Choroid plexus epithelial cell (primary cell): ENCODE data around the gene DDX46.

ENCODE experiments used
- DNase-seq: peaks from one replicate; pipeline ENCODE4 v3.0.0-alpha.2; 2010; ENCODE audit warnings: low read depth
- H3K4me3 ChIP-seq: 2 replicates; pipeline ENCODE4 v1.5.1; 2011; ENCODE audit warnings: low read depth, mild to moderate bottlenecking, control low read depth, low read length, moderate library complexity
- TF ChIP-seq, protein P1 (sequence below): conservative IDR thresholded peaks from 2 replicates; pipeline ENCODE4 v1.5.1; 2011; ENCODE audit warnings: low read depth, mild to moderate bottlenecking, control low read depth, inconsistent platforms, low read length, moderate library complexity

Gene DDX46

DNA sequence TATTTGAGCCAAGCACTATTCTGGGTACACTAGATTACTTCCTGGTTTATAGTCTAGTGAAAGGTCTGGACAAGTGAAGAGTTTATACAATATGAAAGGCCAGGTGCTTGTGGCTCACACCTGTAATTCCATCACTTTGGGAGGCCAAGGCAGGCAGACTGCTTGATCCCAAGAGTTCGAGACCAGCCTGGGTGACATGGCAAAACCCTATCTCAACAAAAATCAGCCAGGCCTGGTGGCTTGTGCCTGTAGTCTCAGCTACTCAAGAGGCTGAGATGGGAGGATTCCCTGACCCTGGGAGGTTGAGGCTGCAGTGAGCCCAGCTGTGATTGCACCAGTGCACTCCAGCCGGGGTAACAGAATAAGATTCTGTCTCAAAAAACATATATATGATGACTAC is 106.1 kb downstream of the DDX46 start:
- H3K4me3 ChIP-seq = no peak overlapping the region
- no peak for DNase-seq
- TF ChIP-seq, protein P1, sequence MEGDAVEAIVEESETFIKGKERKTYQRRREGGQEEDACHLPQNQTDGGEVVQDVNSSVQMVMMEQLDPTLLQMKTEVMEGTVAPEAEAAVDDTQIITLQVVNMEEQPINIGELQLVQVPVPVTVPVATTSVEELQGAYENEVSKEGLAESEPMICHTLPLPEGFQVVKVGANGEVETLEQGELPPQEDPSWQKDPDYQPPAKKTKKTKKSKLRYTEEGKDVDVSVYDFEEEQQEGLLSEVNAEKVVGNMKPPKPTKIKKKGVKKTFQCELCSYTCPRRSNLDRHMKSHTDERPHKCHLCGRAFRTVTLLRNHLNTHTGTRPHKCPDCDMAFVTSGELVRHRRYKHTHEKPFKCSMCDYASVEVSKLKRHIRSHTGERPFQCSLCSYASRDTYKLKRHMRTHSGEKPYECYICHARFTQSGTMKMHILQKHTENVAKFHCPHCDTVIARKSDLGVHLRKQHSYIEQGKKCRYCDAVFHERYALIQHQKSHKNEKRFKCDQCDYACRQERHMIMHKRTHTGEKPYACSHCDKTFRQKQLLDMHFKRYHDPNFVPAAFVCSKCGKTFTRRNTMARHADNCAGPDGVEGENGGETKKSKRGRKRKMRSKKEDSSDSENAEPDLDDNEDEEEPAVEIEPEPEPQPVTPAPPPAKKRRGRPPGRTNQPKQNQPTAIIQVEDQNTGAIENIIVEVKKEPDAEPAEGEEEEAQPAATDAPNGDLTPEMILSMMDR = no peak

DNA sequence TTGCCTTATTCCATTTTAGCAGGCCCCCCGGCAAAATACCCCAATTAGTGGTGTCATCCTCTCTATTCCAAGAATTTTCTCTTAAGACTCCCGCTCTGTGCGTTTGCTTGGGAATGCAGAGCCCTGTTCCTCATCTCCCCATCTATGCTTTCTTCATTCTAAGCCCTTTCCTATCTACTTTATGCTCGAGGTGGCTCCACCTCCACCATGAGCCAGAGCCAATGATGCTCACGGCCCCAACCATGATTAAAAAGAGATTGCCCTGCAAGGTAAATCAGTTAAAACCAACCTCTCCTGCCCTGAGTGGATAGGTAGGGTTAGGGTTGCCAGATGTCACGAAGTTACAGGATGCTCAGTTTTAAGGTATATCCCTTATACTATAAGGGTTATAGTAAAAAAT is 114.9 kb downstream of the DDX46 start:
- H3K4me3 ChIP-seq = no peak overlapping the region
- TF ChIP-seq, protein P1 = no peak
- DNase-seq = no peak

DNA sequence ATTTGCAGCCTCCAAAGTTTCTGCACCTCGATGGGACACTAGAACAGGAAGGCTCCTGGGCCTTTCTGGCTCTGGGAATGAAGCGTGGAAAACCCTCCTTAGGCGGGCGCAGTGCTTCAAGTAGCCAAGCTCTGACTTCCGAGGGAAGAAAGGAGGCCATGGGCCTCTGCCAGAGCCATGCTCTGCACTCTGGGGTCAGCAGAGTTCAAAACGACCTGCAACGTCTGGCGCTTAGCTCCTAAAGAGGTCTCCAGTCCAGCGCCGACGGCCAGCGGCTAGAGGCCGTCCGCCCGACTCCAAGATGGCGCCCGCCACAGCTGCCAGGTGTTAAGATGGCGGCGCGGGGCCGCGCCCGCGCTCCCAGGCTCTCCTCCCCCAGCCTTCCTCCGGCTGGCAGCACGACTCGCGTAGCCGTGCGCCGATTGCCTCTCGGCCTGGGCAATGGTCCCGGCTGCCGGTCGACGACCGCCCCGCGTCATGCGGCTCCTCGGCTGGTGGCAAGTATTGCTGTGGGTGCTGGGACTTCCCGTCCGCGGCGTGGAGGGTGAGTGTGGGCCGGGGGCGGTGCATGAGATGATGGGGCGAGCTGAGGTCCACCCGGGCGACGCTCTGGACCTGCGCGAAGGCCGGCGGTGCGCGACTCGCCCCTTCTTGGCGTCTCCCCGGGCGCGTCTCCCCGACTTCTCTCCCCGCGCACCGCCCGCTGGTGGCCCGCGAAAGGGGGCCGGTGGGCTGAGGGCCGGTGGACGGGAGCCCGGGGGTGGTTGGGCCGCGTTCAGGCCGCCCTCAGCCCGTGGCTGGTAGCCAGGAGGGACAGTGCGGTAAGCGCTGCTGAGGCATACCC is 115.6 kb downstream of the DDX46 start, which contains the start of gene TXNDC15:
TXNDC15 (plus strand) TSS at position 385 of the 844 bp plus-strand sequence; CDS start at position 442, 57 bp downstream.
- peak; percentile 90 for DNase-seq
- TF ChIP-seq, protein P1 = no peak
- H3K4me3 ChIP-seq = peak within 1 kb of the TSS; percentile 99

DNA sequence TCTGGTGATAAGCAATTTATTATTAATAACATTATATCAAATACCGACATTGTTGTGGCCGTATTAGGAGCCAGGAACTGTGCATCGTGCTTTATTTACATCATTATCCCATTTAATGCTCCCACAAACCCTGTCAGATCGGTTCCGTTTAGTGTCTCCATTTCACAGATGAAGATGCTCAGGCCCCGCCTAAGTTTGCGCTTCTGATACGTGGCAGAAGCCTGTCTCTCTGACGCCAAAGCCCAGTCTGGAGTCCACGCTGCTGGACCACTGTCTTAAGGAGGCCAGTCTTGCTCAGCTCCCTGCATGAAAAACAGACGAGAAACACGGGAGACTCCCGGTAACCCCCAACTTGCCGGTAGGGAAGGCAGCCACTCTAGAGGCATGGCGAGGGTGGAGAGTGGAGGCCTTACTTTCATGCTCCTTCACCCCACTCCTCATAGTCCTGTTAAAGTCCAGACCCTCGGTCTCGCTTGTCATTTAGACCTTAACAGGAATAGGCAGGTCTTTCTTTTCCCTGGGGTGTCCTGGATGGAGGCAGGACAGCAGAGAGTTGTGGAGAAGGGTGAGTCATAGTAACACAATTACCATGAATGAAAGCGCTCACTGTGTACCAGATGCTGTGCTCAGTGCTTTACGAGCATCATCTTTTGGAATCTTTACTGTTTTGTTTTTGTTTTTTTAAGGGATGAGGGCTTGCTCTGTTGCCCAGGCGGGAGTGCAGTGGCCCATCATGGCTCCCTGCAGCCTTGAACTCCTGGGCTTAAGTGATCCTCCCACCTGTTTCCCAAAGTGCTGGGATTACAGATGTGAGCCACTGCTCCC is 116.5 kb downstream of the DDX46 start:
- TF ChIP-seq, protein P1 = no peak

DNA sequence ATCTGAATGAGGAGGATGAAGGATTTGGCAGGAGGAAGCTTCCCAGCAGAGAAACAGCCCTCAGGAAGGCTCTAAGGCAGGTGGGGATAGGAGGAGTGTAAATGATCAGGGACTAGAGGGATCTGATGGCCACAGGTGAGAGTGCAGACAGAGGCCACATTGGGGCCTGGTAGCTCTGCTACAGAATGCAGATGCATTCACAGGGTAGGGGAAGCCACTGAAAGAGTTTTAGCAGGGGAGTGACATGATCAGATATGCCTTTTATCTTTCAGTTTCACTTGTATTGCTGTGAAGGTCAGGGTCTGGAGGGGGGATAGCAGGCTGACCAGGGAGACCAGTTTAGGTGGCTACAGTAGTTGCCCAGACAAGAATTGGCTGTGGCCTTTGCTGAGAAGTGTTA is 118.6 kb downstream of the DDX46 start:
- DNase-seq = no peak
- TF ChIP-seq, protein P1 = no peak
- no peak overlapping the region for H3K4me3 ChIP-seq

More for the DNA sequence above, 116.5 kb downstream of the DDX46 start:
- peak; percentile 95 for DNase-seq
- H3K4me3 ChIP-seq = peak overlapping the region; percentile 99

DNA sequence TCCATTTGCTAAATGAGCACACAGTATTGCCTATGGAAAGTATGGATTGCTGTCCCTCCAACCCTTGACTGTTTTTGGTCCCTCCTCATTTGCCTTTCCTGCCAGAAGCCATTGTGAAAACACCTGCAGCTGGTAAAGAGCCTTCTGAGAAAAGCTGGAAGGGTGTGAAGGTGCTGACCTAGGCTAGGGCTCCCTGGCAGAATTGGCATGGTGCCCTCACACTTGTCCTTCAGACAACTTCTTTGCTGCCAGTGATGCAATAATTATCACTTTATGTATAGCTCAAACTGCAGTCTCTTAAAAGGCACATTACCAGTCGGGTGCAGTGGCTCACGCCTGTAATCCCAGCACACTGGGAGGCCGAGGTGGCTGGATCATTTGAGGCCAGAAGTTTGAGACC is 119.8 kb downstream of the DDX46 start:
- TF ChIP-seq, protein P1 = no peak
- no peak overlapping the region for H3K4me3 ChIP-seq
- DNase-seq = no peak
